Femur (tissue), 1 donor: Measurements from ENCODE around the gene SLC1A3.
A peak's percentile ranks its signal among the peaks of the same experiment; 100 is the strongest.
"Not testable (repeated sequence)": the region's sequence is repeated elsewhere in the genome, so short reads cannot be mapped to it uniquely, and the experiment has no call there.

ENCODE experiments used
- DNase-seq: peaks from one replicate; pipeline ENCODE4 v3.0.0-alpha.2; 2017

The SLC1A3 gene

GRCh38 chr5:36631620-36632362 lies 25.4 kb downstream of the SLC1A3 start:
- no peak for DNase-seq

- no peak for DNase-seq
Observed at GRCh38 chr5:36632363-36632664, 25.9 kb downstream of the SLC1A3 start.

GRCh38 chr5:36635721-36636390 lies 29.4 kb downstream of the SLC1A3 start:
- DNase-seq: no peak

GRCh38 chr5:36637101-36637500 lies 30.7 kb downstream of the SLC1A3 start:
- no peak for DNase-seq

- no peak for DNase-seq
Observed at GRCh38 chr5:36637516-36637915, 31.1 kb downstream of the SLC1A3 start.

GRCh38 chr5:36638056-36638455 lies 31.6 kb downstream of the SLC1A3 start:
- no peak for DNase-seq

GRCh38 chr5:36640949-36641348 lies 34.5 kb downstream of the SLC1A3 start:
- DNase-seq: no peak

- no peak for DNase-seq
Observed at GRCh38 chr5:36641431-36641830, 35.0 kb downstream of the SLC1A3 start.

- DNase-seq: no peak
Observed at GRCh38 chr5:36642089-36642488, 35.7 kb downstream of the SLC1A3 start.

- DNase-seq: no peak
Observed at GRCh38 chr5:36643162-36643561, 36.8 kb downstream of the SLC1A3 start.

- DNase-seq: not testable (repeated sequence)
Observed at GRCh38 chr5:36643841-36644240, 37.4 kb downstream of the SLC1A3 start.

GRCh38 chr5:36644727-36645126 lies 38.3 kb downstream of the SLC1A3 start:
- DNase-seq: no peak

GRCh38 chr5:36646100-36646499 lies 39.7 kb downstream of the SLC1A3 start:
- no peak for DNase-seq

GRCh38 chr5:36646507-36647023 lies 40.2 kb downstream of the SLC1A3 start:
- DNase-seq: no peak

GRCh38 chr5:36647046-36647445 lies 40.6 kb downstream of the SLC1A3 start:
- DNase-seq: no peak

- no peak for DNase-seq
Observed at GRCh38 chr5:36648426-36648825, 42.0 kb downstream of the SLC1A3 start.

GRCh38 chr5:36651761-36652685 lies 45.6 kb downstream of the SLC1A3 start:
- DNase-seq: no peak

- DNase-seq: peak; percentile 57
Observed at GRCh38 chr5:36653044-36653705, 46.8 kb downstream of the SLC1A3 start.

GRCh38 chr5:36654564-36654963 lies 48.2 kb downstream of the SLC1A3 start:
- no peak for DNase-seq

- peak; percentile 29 for DNase-seq
Observed at GRCh38 chr5:36655161-36655560, 48.8 kb downstream of the SLC1A3 start.

GRCh38 chr5:36656556-36656955 lies 50.1 kb downstream of the SLC1A3 start:
- DNase-seq: no peak

GRCh38 chr5:36657563-36657995 lies 51.2 kb downstream of the SLC1A3 start:
- DNase-seq: peak; percentile 87
